Endothelial cell of umbilical vein (primary cell): Measurements from ENCODE around the gene CTNND2. TPM values are rescaled to one million over a fixed set of nuclear protein-coding genes. Genes with fewer than 3 reads are reported as not detected.

ENCODE experiments used
- BruUV-seq: library from RNA; stranded (reverse); fragments of 400-500 nt; replicated peaks from 2 replicates; lab custom pipeline; 2021; lab: Mats Ljungman, UMichigan
- CTCF ChIA-PET: fragments of 300-600, 350-600 bp; sonication (Branson Sonifier 250); formaldehyde crosslinking; loops from one replicate; lab custom pipeline; 2021; ENCODE audit warnings: antibody characterized with exemption, inconsistent platforms; lab: Charles Lee
- POLR2A ChIA-PET: fragments of 300-600, 350-600 bp; sonication (Branson Sonifier 250); formaldehyde crosslinking; loops from one replicate; lab custom pipeline; 2021; ENCODE audit warnings: antibody characterized with exemption, inconsistent platforms; lab: Charles Lee
- DNase-seq: peaks from one replicate; pipeline ENCODE4 v3.0.0-alpha.2; 2011; ENCODE audit warnings: low read depth, low spot score
- FAIRE-seq: peaks from 2 replicates; lab custom pipeline; 2011; peaks lifted over from hg19 to GRCh38; lab: Jason Lieb, UNC
- H2AFZ ChIP-seq: 2 replicates; pipeline ENCODE4 v1.6.0; 2012; ENCODE audit warnings: low read depth, low read length, control low read depth, inconsistent platforms
- H3K27ac ChIP-seq: 2 replicates; pipeline ENCODE4 v1.5.1; 2011; ENCODE audit warnings: low read depth, mild to moderate bottlenecking, control low read depth, low read length, moderate library complexity; ENCODE audit not compliant: insufficient read depth
- H3K27me3 ChIP-seq, 2 experiments: 2 replicates each; pipeline versions ENCODE4 v1.6.0 to v1.6.1; 2011; ENCODE audit warnings: low read length in 2 of 2, mixed read lengths in 1 of 2; ENCODE audit not compliant: control insufficient read depth in 2 of 2, insufficient read depth in 2 of 2
- H3K36me3 ChIP-seq, 2 experiments: 2 replicates in 1 of 2; 3 replicates in 1 of 2; pipeline ENCODE4 v1.5.1; 2011; ENCODE audit warnings: low read length in 2 of 2, mild to moderate bottlenecking in 1 of 2, moderate library complexity in 1 of 2; ENCODE audit not compliant: control insufficient read depth in 2 of 2, insufficient read depth in 2 of 2; ENCODE audit errors: extremely low read depth in 1 of 2
- H3K4me1 ChIP-seq: 3 replicates; pipeline ENCODE4 v1.5.1; 2011; ENCODE audit warnings: mild to moderate bottlenecking, low read length; ENCODE audit not compliant: control insufficient read depth, insufficient read depth; ENCODE audit errors: extremely low read depth
- H3K4me2 ChIP-seq: 2 replicates; pipeline ENCODE4 v1.6.1; 2011; ENCODE audit warnings: low read length, control low read depth, mixed read lengths; ENCODE audit not compliant: insufficient read depth
- H3K4me3 ChIP-seq, 3 experiments: fragments of 200-600 bp in 1 of 3; sonication (generic), shearing (Covaris generic) in 1 of 3; replicated peaks in 1 of 3; 2 replicates each; pipeline ENCODE4 v1.5.1; 2011 to 2016; ENCODE audit warnings: control low read depth in 3 of 3, low read length in 3 of 3, mild to moderate bottlenecking in 2 of 3, inconsistent platforms in 1 of 3, low read depth in 1 of 3, moderate library complexity in 1 of 3; ENCODE audit not compliant: insufficient read depth in 1 of 3
- H3K79me2 ChIP-seq: 2 replicates; pipeline ENCODE4 v1.6.0; 2012; ENCODE audit warnings: low read length, inconsistent platforms; ENCODE audit not compliant: control insufficient read depth, insufficient read depth
- H3K9ac ChIP-seq: replicated peaks from 2 replicates; pipeline ENCODE3; 2011; ENCODE audit warnings: low read length, control low read depth; ENCODE audit not compliant: insufficient read depth; ENCODE audit errors: extremely low read depth
- H3K9me1 ChIP-seq: replicated peaks from 3 replicates; pipeline ENCODE4 v1.6.0; 2011; ENCODE audit warnings: mild to moderate bottlenecking, low read length; ENCODE audit not compliant: control insufficient read depth, insufficient read depth; ENCODE audit errors: extremely low read depth
- H3K9me3 ChIP-seq: replicated peaks from 2 replicates; pipeline ENCODE4 v1.5.1; 2012; ENCODE audit warnings: low read length, inconsistent platforms; ENCODE audit not compliant: control insufficient read depth, insufficient read depth
- H4K20me1 ChIP-seq: replicated peaks from 2 replicates; pipeline ENCODE3; 2011; ENCODE audit warnings: mild to moderate bottlenecking, low read length; ENCODE audit not compliant: control insufficient read depth, insufficient read depth; ENCODE audit errors: extremely low read depth
- EZH2 ChIP-seq: IDR thresholded peaks from 2 replicates; pipeline ENCODE4 v1.6.1; 2012; ENCODE audit warnings: borderline replicate concordance, low read depth, mild to moderate bottlenecking, moderate library complexity, low read length, inconsistent platforms; ENCODE audit not compliant: severe bottlenecking
- GATA2 ChIP-seq: IDR thresholded peaks from 2 replicates; pipeline ENCODE4 v1.7.0; 2011; ENCODE audit warnings: low read depth, mild to moderate bottlenecking, moderate library complexity, mixed read lengths, low read length; ENCODE audit not compliant: insufficient read length, insufficient read depth
- JUN ChIP-seq: IDR thresholded peaks from 2 replicates; pipeline ENCODE4 v1.6.1; 2011; ENCODE audit warnings: borderline replicate concordance, low read depth; ENCODE audit not compliant: insufficient read length, insufficient read depth
- MAX ChIP-seq: IDR thresholded peaks from 2 replicates; pipeline ENCODE4 v1.6.1; 2011; ENCODE audit not compliant: insufficient read depth, insufficient read length
- MYC ChIP-seq: IDR thresholded peaks from one replicate; pipeline ENCODE4 v1.6.1; 2011; ENCODE audit warnings: mild to moderate bottlenecking, low read depth, low read length
- POLR2A ChIP-seq: IDR thresholded peaks from 2 replicates; pipeline ENCODE4 v1.6.1; 2012; ENCODE audit warnings: low read depth, mild to moderate bottlenecking, control low read depth, low read length
- POLR2AphosphoS5 ChIP-seq: IDR thresholded peaks from 2 replicates; pipeline ENCODE4 v1.6.1; 2012; ENCODE audit warnings: low read depth, mild to moderate bottlenecking, control low read depth, low read length, moderate library complexity; ENCODE audit not compliant: insufficient read depth
- dilution Hi-C: fragments of 300-500 bp; cut with MboI; formaldehyde crosslinking; loops from one replicate; pipeline ENCODE4 v1.15.0; 2019; ENCODE audit warnings: low sequenced_read_pairs; ENCODE audit not compliant: extremely low pct_ligation_motif_present
- intact Hi-C: fragments of 100-400 bp; cut with micrococcal nuclease; formaldehyde crosslinking; loops from one replicate; pipeline ENCODE4 v1.10.0; 2022
- polyA plus RNA-seq, 4 experiments: library from polyadenylated mRNA; depleted of rRNA in 3 of 4; stranded (reverse) in 3 of 4; unstranded in 1 of 4; fragments of >200 nt; gene quantifications; 2 replicates each; pipeline versions ENCODE4 v1.2.1 to v1.2.3, GENCODE V29; 2011 to 2012; ENCODE audit warnings: missing spikeins in 1 of 4
- total RNA-seq: library from RNA; stranded (reverse); gene quantifications from 2 replicates; pipeline ENCODE4 v1.2.3, GENCODE V29; 2021
- TF ChIP-seq, protein P1 (sequence below), 2 donors: IDR thresholded peaks; 1 replicate in 1 of 2; 2 replicates in 1 of 2; pipeline ENCODE4 v1.5.1; 2011; ENCODE audit warnings: low read length in 2 of 2, mild to moderate bottlenecking in 2 of 2, moderate library complexity in 2 of 2, control low read depth in 1 of 2, inconsistent platforms in 1 of 2, low read depth in 1 of 2; ENCODE audit not compliant: insufficient read depth in 1 of 2; ENCODE audit errors: extremely low read depth in 1 of 2

The CTNND2 gene
- total and polyA plus RNA-seq, 2 donors (not counting 3 experiments of a cell fraction or from before 2014, with no cell fraction given): not detected

DNA sequence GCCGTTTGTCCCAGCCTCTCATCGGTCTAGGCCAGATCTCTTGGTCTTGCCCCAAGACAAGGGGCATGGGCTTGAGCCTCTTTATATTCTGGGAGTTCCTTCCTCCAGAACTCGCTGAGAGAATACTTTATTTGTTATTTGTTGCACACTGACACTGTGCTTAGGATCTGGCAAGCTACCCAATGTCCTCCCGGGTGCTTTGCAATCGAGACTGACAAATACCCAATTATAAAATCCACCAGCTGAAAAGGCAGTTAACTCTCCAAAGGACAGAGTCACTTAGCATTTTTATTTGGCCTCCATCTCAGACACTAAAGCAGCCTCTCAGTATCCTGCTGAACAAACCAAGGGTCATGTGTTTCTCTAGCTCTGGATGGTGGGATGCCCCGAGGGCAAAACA lies 643.0 kb downstream of the CTNND2 start:
- intact Hi-C loops (loop anchor here (10.0 kb wide), 1 partner anchor 566 kb away; no protein-coding TSS in a partner anchor), dilution Hi-C loops (no loop called here)
- Histone ChIP-seq H3K9ac (no peak overlapping the region), H4K20me1 (no peaks in the 10 kb centered on the region), H3K4me1 (no peaks in the 10 kb centered on the region), H3K4me2 (no peak overlapping the region), H3K36me3 (no peaks in the 10 kb centered on the region), H3K4me3 (no peak overlapping the region), H3K79me2 (no peaks in the 10 kb centered on the region), H3K9me3 (peaks cover 2% of the 10 kb centered on the region), H2AFZ (no peak overlapping the region), H3K27me3 (no peaks in the 10 kb centered on the region), H3K9me1 (no peaks in the 10 kb centered on the region), H3K27ac (no peak overlapping the region)
- TF ChIP-seq MYC (no peak), POLR2A (no peak), MAX (no peak)
- no TSS peak for BruUV-seq
- CTCF ChIA-PET: no interaction called here
- DNase-seq: no peak
- FAIRE-seq: no peak
- POLR2A ChIA-PET: no interaction called here

DNA sequence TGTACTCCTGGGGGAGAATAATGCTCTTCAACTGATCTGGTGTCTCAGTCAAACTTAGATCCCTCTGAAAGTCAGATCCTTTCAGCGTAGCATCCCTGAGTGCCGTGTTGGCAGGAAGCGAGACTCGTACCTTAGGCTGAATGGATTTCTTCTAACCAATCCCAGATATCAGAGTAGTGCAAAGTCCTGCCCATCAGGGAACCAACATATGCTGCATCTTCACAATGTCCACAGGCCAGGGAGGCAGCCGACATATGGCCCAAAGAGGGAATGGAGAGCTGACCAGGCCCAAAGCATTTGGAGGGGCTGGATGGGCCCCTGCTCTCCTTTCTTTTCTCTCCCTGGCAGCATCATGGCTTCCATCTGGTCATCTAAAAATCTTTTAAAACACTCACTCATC lies 646.2 kb downstream of the CTNND2 start:
- H3K9me3 ChIP-seq: peaks cover 2% of the 10 kb centered on the region
- H3K9ac ChIP-seq: no peak overlapping the region
- H3K27me3 ChIP-seq: no peaks in the 10 kb centered on the region
- no peak overlapping the region for H2AFZ ChIP-seq
- H3K4me3 ChIP-seq: no peak overlapping the region
- H3K4me1 ChIP-seq: no peaks in the 10 kb centered on the region
- H3K4me2 ChIP-seq: no peak overlapping the region
- H3K9me1 ChIP-seq: no peaks in the 10 kb centered on the region
- H3K79me2 ChIP-seq: no peaks in the 10 kb centered on the region
- intact Hi-C loops: no loop called here
- CTCF ChIA-PET: no interaction called here
- H3K27ac ChIP-seq: no peak overlapping the region
- POLR2A ChIA-PET: no interaction called here
- BruUV-seq: no TSS peak
- FAIRE-seq (no peak), DNase-seq (no peak)
- dilution Hi-C loops: no loop called here
- TF ChIP-seq EZH2 (no peak), GATA2 (no peak), POLR2AphosphoS5 (no peak), JUN (no peak), MAX (no peak), MYC (no peak)
- TF ChIP-seq, protein P1, sequence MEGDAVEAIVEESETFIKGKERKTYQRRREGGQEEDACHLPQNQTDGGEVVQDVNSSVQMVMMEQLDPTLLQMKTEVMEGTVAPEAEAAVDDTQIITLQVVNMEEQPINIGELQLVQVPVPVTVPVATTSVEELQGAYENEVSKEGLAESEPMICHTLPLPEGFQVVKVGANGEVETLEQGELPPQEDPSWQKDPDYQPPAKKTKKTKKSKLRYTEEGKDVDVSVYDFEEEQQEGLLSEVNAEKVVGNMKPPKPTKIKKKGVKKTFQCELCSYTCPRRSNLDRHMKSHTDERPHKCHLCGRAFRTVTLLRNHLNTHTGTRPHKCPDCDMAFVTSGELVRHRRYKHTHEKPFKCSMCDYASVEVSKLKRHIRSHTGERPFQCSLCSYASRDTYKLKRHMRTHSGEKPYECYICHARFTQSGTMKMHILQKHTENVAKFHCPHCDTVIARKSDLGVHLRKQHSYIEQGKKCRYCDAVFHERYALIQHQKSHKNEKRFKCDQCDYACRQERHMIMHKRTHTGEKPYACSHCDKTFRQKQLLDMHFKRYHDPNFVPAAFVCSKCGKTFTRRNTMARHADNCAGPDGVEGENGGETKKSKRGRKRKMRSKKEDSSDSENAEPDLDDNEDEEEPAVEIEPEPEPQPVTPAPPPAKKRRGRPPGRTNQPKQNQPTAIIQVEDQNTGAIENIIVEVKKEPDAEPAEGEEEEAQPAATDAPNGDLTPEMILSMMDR (IDR thresholded peaks at IDR 0.05; ENCODE audit: extremely low read depth in 1 of 2, insufficient read depth in 1 of 2, low read depth in 1 of 2, low read length in 2 of 2): no peak
- H3K36me3 ChIP-seq: no peaks in the 10 kb centered on the region
- no peaks in the 10 kb centered on the region for H4K20me1 ChIP-seq
